GM21723 (cell line): ENCODE measurements around the gene RPP38.

ENCODE experiments used
- ATAC-seq: cut with Tn5 transposase; IDR thresholded peaks from one replicate; pipeline ENCODE4 v1.9.1; 2021; ENCODE audit warnings: mild to moderate bottlenecking, moderate library complexity; ENCODE audit not compliant: unreplicated experiment

The RPP38 gene, protein sequence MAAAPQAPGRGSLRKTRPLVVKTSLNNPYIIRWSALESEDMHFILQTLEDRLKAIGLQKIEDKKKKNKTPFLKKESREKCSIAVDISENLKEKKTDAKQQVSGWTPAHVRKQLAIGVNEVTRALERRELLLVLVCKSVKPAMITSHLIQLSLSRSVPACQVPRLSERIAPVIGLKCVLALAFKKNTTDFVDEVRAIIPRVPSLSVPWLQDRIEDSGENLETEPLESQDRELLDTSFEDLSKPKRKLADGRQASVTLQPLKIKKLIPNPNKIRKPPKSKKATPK

DNA sequence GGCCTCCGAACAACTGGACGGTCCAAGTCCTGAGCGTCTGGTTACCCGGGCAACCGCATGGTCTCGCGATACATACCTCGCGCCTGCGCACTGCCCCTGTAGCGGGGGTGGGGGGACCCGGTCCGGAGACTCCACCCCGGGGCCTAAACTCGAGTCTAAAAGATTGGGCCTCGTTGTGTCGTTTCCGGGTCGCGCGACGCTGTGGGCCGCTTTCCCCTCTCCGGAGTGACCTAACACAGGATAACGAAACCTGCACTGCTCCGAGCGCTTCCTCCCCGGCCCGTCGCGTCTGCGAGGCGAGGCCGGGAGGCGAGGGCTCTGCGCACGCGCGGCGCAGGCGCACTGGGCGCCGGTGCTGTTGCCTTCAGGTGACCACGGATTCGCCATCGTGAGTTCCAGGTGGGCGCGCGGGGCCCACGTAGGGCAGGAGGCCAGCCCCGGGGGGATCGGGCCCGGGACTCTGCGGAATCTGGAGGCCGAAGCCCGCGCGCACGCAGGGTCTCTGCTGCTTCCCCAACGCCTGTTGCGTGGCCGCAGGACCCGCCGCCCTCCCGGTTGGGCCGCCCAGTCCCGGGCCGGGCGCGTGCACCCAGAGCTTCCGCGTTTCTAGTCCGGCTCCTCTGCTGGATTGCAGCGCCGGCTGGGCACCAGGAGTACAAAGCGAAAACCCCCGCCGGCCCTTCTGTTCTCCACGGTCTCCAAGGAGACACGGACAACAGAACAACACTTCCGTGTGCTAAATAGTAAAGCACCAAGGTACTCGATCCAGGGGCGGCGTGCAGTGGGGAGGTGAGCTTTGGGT lies at the start of gene RPP38:
Gene RPP38, plus strand, starts transcription at position 345 of the 802 bp plus-strand sequence. CDS start 5,960 bp downstream, outside the sequence.
- peak; percentile 82 for ATAC-seq

GRCh38 chr10:15049533-15049932 lies 47.6 kb upstream of the RPP38 start:
- ATAC-seq, result no peak

DNA sequence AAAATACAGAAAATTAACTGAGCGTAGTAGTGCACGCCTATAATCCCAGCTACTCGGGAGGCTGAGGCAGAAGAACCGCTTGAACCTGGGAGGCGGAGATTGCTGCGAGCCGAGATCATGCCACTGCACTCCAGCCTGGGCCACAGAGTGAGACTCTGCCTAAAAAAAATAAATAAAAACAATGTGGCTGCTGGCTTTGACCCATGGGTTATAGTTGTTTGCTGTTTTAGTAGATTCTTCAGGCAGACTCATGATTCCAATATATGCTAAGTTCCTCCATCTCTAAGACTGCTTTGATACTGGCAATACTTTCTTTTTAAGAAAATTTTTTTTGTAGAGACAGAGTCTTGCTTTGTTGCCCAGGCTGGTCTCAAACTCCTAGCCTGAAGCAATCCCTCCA lies 45.0 kb upstream of the RPP38 start:
- no peak for ATAC-seq

DNA sequence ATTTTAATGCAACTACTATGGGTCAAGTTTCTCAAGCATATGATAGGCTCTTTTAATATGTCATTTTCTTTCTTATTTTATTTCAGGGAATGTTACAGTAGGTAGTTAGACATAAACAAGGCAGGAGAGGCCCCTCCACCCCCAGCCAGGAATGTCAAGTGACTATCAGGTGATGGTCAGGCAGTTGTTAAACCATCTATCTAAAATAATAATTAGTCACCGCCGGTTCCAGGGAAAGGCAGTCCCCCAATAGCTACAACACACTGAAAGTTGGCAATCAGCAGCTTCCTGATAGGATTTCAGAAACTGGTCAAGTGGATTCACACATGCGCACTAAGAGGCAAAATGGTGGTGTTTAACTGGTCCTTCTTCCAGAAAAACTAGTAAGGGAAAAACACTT lies 44.1 kb upstream of the RPP38 start:
- no peak for ATAC-seq

GRCh38 chr10:15058689-15059088 lies 38.5 kb upstream of the RPP38 start:
- ATAC-seq, result no peak

- ATAC-seq, result no peak
These were observed 37.2 kb upstream of the RPP38 start for GRCh38 chr10:15059914-15060313.

GRCh38 chr10:15060638-15061037 lies 36.5 kb upstream of the RPP38 start:
- ATAC-seq, result no peak

- no peak for ATAC-seq
These were observed 30.0 kb upstream of the RPP38 start for GRCh38 chr10:15067154-15067553.

GRCh38 chr10:15068802-15069201 lies 28.4 kb upstream of the RPP38 start:
- ATAC-seq, result no peak

DNA sequence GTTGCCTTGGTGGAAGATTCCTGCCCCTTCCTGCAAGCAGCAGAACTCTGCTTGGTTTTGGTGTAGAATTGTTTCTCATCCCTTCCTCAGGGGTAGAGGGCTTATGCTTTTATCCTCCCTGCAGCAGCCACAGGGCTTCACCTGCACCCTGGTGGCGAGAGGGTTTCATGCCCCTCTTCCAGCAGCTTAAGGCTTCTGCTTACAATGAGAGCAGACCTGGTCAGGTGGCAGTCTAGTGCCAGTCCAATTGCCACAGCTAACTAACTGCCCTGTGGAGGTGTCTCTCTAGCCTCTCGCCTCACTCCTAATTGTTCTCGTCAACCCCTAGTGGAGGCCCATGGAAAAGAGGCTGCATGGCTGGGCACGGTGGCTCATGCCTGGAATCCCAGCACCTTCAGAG lies 27.9 kb upstream of the RPP38 start:
- ATAC-seq, result no peak

DNA sequence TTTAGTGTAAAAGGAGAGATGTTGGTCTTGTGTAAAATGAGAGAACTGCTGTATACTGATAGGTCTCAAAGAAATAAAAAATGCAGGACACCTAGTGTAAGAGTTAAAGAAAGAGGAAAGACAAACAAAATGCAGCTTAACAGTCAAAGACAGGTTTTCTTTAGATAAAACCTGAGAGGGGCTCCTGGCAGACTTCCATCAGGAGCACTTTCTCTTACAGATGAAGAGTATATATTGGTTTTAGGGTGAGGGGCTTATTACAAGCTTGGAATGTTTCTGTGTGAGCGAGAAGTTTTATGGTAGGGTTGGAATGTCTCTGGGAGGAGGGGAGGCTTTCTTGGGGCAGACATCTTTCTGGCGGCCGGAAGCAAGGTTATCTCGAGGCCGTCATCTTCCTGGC lies 24.8 kb upstream of the RPP38 start:
- ATAC-seq, result no peak

DNA sequence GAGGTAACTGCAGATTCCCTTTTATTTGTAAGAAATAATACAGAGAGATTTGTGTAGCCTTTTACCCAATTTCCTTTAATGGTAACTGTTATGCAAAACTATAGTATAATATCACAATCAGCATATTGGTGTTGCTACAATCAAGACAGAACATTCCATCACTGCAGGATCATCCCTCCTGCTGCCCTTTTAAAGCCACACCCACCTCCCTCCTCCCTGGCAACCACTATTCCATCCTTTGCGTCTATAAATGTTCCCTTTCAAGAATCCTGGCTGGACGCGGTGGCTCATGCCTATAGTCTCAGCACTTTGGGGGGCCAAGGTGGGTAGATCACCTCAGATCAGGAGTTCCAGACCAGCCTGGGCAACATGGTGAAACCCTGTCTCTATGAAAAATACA lies 21.7 kb upstream of the RPP38 start:
- no peak for ATAC-seq

- ATAC-seq, result no peak
These were observed 13.3 kb upstream of the RPP38 start for GRCh38 chr10:15083674-15084501.

DNA sequence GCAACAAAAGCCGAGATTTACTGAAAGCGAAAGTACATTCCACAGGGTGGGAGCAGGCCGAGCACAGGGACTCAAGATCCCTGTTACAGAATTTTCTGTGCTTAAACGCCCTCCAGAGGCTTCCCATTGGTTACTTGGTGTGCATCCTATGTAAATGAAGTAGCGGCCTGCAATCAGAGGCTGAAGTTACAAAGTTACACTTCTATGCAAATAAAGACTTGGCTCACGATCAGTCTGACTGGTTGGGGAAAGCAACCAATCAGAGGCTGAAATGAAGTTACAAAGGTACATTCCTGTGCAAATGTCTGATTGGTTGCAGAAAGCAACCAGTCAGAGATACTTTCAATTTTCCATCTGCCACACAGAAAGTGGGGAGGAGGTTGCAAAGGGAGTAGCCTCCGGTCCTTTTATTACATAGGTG lies 12.6 kb upstream of the RPP38 start:
- no peak for ATAC-seq

GRCh38 chr10:15088428-15089261 lies 8.5 kb upstream of the RPP38 start, which contains the start of gene ACBD7:
Gene ACBD7 (minus strand): TSS chr10:15088776. CDS start chr10:15088728, 48 bp downstream.
- ATAC-seq, result peak; percentile 99

- no peak for ATAC-seq
These were observed 5.7 kb upstream of the RPP38 start for GRCh38 chr10:15091418-15091817.

DNA sequence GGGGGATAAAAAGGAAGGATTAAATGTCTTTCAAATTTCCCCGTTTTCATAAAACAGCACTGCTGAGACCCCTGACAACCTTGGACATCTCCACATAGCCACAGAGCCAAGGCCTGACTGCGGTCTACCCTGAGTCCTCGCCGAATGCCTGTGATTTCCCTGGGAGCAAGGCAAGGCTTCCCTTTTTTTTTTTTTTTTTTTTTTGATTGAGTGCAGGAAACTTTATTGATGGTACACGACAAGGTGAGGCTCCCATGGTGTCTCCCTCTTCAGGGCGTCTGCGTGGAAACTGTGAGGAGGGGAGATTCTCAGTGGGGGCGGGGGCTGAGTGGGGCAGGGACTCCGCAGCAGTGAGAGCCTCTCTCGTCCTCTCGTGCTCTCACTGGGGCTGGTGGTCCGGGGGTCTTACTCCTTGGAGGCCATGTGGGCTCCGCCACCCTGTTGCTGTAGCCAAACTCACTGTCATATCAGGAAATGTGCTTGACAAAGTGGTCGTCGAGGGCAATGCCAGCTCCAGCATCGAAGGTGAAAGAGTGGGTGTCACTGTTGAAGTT lies 4.2 kb upstream of the RPP38 start:
- ATAC-seq, result no peak

DNA sequence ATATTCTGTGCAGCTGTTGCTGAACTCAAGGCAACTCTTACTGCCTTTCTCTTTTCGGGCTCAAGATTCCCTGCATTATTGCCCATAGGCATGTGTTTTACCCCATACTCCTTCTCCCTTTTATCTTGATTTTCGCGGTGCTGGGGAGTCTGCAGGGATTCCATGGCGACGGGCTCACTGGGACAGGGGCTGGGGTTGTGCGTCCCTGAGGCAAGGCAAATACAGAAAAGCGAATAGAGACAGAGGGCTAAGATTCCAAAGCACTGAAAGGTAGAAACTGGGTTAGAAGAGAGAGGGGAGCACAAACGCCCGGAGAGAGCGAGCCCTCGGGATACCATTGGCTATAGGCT lies 519 bp upstream of the RPP38 start:
- ATAC-seq, result peak; percentile 26

DNA sequence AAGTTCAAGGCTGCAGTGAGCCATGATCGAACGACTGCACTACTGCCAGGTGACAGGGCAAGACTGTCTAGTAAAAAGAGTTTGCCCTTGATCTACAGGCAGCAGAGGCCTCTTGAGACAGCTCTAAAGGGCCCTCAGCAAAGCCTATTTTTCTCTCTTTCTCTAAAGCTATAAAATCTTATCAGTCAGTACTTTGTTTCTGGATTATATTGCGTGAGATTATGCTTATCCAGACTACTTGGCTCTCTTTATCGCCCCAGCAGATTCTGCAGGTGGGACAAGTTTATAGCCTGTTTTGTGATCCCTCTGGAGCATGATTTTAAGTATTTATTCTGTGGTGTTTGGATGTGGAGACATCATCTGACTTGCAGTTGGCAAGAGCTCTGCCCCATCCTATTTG lies 2.7 kb downstream of the RPP38 start:
- no peak for ATAC-seq

DNA sequence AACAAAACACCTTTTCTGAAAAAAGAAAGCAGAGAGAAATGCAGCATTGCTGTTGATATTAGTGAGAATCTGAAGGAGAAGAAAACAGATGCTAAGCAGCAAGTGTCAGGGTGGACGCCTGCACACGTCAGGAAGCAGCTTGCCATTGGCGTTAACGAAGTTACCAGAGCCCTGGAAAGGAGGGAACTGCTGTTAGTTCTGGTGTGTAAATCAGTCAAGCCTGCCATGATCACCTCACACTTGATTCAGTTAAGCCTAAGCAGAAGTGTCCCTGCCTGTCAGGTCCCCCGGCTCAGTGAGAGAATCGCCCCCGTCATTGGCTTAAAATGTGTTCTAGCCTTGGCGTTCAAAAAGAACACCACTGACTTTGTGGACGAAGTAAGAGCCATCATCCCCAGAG lies 6.4 kb downstream of the RPP38 start:
- no peak for ATAC-seq
